ENCODE results near the gene MGAT4A.
A peak's percentile ranks its signal among the peaks of the same experiment; 100 is the strongest.

The MGAT4A gene

GRCh38 chr2:98569915-98570314, 161.0 kb downstream of the MGAT4A start:
- DNase-seq, result no peak

- peak; percentile 65 for DNase-seq
These were observed 161.6 kb downstream of the MGAT4A start for GRCh38 chr2:98569197-98569793.
